Tibial artery (tissue), 4 donors: Measurements from ENCODE around the gene RGS1.

Experiments
- DNase-seq, 2 donors: peaks; one replicate each; pipeline ENCODE4 v3.0.0-alpha.2; 2019
- H3K27ac ChIP-seq, 2 donors: fragments of 200-600 bp; sonication (generic) in 1 of 2; 1 replicate in 1 of 2; 2 replicates in 1 of 2; pipeline ENCODE4 v1.5.1; 2018 to 2019; ENCODE audit warnings: mild to moderate bottlenecking in 1 of 2
- H3K27me3 ChIP-seq, 2 donors: fragments of 200-600 bp; sonication (generic) in 1 of 2; one replicate each; pipeline versions ENCODE4 v1.5.1 to v1.6.0; 2016 to 2019
- H3K36me3 ChIP-seq, 3 donors: fragments of 200-600 bp; sonication (generic) in 2 of 3; one replicate each; pipeline ENCODE4 v1.5.1; 2016 to 2019; ENCODE audit warnings: mild to moderate bottlenecking in 2 of 3
- H3K4me1 ChIP-seq, 4 donors: fragments of 200-600 bp; sonication (generic) in 2 of 4; 1 replicate in 3 of 4; 2 replicates in 1 of 4; pipeline ENCODE4 v1.5.1; 2016 to 2019
- H3K4me3 ChIP-seq, 2 donors: fragments of 200-600 bp; sonication (generic) in 1 of 2; 1 replicate in 1 of 2; 2 replicates in 1 of 2; pipeline ENCODE4 v1.5.1; 2018 to 2019; ENCODE audit warnings: mild to moderate bottlenecking in 2 of 2
- H3K9me3 ChIP-seq, 3 donors: fragments of 200-600 bp; sonication (generic) in 1 of 3; one replicate each; pipeline ENCODE4 v1.5.1; 2016 to 2019
- CTCF ChIP-seq, 2 experiments: fragments of 200-600 bp in 1 of 2; fragments of 450-650 bp in 1 of 2; IDR thresholded peaks; one replicate each; pipeline ENCODE4 v1.5.1; 2017 to 2019; ENCODE audit warnings: antibody characterized with exemption in 2 of 2, mild to moderate bottlenecking in 1 of 2, moderate library complexity in 1 of 2
- intact Hi-C: fragments of 100-400 bp; cut with DNase I; formaldehyde crosslinking; loops from one replicate; pipeline ENCODE4 v1.15.0; 2023; ENCODE audit warnings: low total_unique reads

The RGS1 gene

GRCh38 chr1:192600275-192600674, 24.7 kb downstream of the RGS1 start:
- DNase-seq, result no peak
- Histone ChIP-seq H3K36me3 (no peaks in the 10 kb centered on the region), H3K27ac (no peak overlapping the region), H3K9me3 (no peaks in the 10 kb centered on the region), H3K27me3 (no peaks in the 10 kb centered on the region), H3K4me1 (peaks cover 0 to 10% (median 0%) of the 10 kb centered on the region in 4 donors), H3K4me3 (no peak overlapping the region)
- intact Hi-C loops, result loop anchor here (5.0 kb wide), 1 partner anchor 277 kb away; no protein-coding TSS in a partner anchor
- TF ChIP-seq CTCF (IDR thresholded peaks at IDR 0.05), result no peak

GRCh38 chr1:192601143-192601542, 25.6 kb downstream of the RGS1 start:
- H3K27me3 ChIP-seq, result no peaks in the 10 kb centered on the region
- no peak for TF ChIP-seq CTCF (IDR thresholded peaks at IDR 0.05)
- no peak for DNase-seq
- no peaks in the 10 kb centered on the region for H3K36me3 ChIP-seq
- H3K4me1 ChIP-seq, result peaks cover 0 to 11% (median 0%) of the 10 kb centered on the region in 4 donors
- H3K9me3 ChIP-seq, result no peaks in the 10 kb centered on the region
- intact Hi-C loops, result loop anchor here (5.0 kb wide), 1 partner anchor 276 kb away; no protein-coding TSS in a partner anchor
- no peak overlapping the region for H3K4me3 ChIP-seq
- no peak overlapping the region for H3K27ac ChIP-seq

- H3K4me3 ChIP-seq, result no peak overlapping the region
These were observed 26.0 kb downstream of the RGS1 start for GRCh38 chr1:192601567-192601966.

GRCh38 chr1:192602757-192603156, 27.2 kb downstream of the RGS1 start:
- no peak overlapping the region for H3K27ac ChIP-seq
- H3K9me3 ChIP-seq, result no peaks in the 10 kb centered on the region
- no peak for DNase-seq
- intact Hi-C loops, result loop anchor here (5.0 kb wide), 1 partner anchor 275 kb away; no protein-coding TSS in a partner anchor
- peaks cover 0 to 11% (median 0%) of the 10 kb centered on the region in 4 donors for H3K4me1 ChIP-seq
- no peak for TF ChIP-seq CTCF (IDR thresholded peaks at IDR 0.05)
- H3K27me3 ChIP-seq, result no peaks in the 10 kb centered on the region
- H3K36me3 ChIP-seq, result no peaks in the 10 kb centered on the region
- H3K4me3 ChIP-seq, result no peak overlapping the region

More at GRCh38 chr1:192601567-192601966, 26.0 kb downstream of the RGS1 start:
- no peaks in the 10 kb centered on the region for H3K27me3 ChIP-seq
- intact Hi-C loops, result loop anchor here (5.0 kb wide), 1 partner anchor 276 kb away; no protein-coding TSS in a partner anchor
- H3K4me1 ChIP-seq, result peaks cover 0 to 11% (median 0%) of the 10 kb centered on the region in 4 donors
- no peak for DNase-seq
- H3K36me3 ChIP-seq, result no peaks in the 10 kb centered on the region
- TF ChIP-seq CTCF (IDR thresholded peaks at IDR 0.05), result no peak
- no peak overlapping the region for H3K27ac ChIP-seq
- no peaks in the 10 kb centered on the region for H3K9me3 ChIP-seq

DNA sequence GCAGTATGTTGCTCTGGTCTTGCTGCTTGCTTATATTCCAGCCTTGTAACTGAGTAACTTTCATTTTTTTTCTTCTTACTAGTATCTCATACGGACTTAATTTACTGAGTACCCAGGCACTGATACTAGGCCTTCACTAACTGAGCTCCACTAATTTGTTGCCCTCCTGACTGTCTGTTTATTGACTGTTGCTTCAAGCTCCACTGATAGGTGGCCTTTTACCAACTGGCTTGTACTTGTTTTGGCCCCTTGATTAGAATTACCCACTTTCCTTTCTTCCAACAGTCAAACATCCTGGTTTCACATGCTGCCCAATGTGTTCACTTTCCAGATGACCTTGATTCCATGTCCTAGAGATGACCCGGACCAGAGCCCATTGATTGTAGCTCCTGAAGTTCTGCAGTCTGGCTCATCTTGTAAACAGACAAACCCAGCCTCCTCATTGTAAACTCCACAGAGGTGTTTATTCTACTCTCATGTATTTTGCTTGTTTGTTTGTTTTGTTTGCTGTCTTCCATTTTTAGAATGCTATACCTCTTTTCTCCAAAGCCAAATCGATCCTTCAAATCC, 27.7 kb downstream of the RGS1 start:
- H3K4me1 ChIP-seq, result peaks cover 0 to 11% (median 0%) of the 10 kb centered on the region in 4 donors
- intact Hi-C loops, result loop anchor here (5.0 kb wide), 1 partner anchor 274 kb away; no protein-coding TSS in a partner anchor

More for the DNA sequence above, 27.7 kb downstream of the RGS1 start:
- Histone ChIP-seq H3K36me3 (no peaks in the 10 kb centered on the region), H3K27me3 (no peaks in the 10 kb centered on the region), H3K4me3 (no peak overlapping the region), H3K27ac (no peak overlapping the region), H3K9me3 (no peaks in the 10 kb centered on the region)
- DNase-seq, result no peak
- TF ChIP-seq CTCF (IDR thresholded peaks at IDR 0.05), result no peak
